Measurements from ENCODE around the gene PIK3R2.

- TF ChIP-seq, protein P1, sequence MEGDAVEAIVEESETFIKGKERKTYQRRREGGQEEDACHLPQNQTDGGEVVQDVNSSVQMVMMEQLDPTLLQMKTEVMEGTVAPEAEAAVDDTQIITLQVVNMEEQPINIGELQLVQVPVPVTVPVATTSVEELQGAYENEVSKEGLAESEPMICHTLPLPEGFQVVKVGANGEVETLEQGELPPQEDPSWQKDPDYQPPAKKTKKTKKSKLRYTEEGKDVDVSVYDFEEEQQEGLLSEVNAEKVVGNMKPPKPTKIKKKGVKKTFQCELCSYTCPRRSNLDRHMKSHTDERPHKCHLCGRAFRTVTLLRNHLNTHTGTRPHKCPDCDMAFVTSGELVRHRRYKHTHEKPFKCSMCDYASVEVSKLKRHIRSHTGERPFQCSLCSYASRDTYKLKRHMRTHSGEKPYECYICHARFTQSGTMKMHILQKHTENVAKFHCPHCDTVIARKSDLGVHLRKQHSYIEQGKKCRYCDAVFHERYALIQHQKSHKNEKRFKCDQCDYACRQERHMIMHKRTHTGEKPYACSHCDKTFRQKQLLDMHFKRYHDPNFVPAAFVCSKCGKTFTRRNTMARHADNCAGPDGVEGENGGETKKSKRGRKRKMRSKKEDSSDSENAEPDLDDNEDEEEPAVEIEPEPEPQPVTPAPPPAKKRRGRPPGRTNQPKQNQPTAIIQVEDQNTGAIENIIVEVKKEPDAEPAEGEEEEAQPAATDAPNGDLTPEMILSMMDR (IDR thresholded peaks at IDR 0.05), result no peak
- no peak for TF ChIP-seq ZFX (IDR thresholded peaks at IDR 0.05; ENCODE audit: borderline replicate concordance)
Measured at GRCh38 chr19:18218159-18218558, 65.2 kb downstream of the PIK3R2 start.

All from 22Rv1 (cell line).